GM21390 (cell line): ENCODE data around the gene HAX1.
"Not testable (repeated sequence)": the region's sequence is repeated elsewhere in the genome, so short reads cannot be mapped to it uniquely, and the experiment has no call there.

ENCODE experiments used
- ATAC-seq: cut with Tn5 transposase; IDR thresholded peaks from one replicate; pipeline ENCODE4 v1.9.1; 2021; ENCODE audit not compliant: unreplicated experiment

Gene HAX1

DNA sequence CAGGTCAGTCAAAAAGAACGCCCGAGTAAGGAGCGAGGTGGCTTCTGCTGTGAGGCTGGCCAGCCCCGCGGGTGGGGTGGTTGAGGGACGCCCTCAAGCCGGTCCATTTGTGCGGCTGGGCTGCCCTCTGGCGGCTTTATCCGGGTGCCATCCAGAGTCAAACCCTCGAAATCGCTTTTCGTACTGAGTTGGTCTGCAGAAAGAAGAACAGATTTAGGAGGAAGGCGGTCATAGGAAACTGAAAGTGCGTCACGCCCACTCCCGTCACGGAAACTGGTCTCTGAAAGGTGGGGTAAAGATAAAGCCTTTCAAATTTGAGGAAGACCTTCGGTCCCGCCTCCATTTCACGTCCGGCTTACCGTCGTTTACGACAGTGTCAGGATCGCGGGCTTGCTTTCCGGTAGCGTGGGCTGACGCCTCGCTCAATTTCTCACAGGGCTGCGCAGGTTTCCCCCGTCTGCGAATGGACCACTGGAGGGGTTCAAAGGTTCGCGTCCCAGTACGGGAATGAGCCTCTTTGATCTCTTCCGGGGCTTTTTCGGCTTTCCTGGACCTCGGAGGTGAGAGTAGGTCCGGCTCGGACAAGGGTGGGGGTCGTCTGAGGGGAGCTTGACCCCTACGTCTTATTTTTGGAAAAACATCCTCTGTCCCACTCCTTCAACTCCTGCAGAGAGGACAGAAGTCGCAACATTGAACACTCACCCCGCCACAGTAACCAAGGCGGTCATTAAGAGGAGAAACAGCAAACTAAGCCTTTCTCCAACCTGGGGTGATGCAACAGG lies at the start of gene HAX1:
TSS of gene HAX1 (plus strand) at position 413 of the 782 bp plus-strand sequence. CDS start at position 508, 95 bp downstream.
- ATAC-seq, result peak; percentile 86

DNA sequence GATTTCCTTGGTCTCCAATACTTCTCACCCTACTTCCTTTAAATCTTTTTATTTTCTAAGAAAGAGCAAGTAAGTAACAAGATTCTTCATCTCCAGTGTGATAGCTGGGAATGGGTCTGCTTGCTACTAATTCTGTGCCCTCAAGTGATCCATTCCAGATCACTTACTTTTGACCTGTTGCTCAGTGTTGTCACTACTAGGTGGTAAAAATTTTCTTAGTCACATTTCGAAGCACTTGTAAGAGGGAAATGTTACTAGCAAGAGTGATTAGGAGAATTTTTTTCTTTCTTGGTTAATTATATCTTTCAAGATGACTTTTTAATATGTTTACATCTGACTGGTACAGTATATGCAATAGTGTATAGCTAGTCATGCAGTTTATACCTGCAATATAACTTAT lies 49.5 kb upstream of the HAX1 start:
- no peak for ATAC-seq

DNA sequence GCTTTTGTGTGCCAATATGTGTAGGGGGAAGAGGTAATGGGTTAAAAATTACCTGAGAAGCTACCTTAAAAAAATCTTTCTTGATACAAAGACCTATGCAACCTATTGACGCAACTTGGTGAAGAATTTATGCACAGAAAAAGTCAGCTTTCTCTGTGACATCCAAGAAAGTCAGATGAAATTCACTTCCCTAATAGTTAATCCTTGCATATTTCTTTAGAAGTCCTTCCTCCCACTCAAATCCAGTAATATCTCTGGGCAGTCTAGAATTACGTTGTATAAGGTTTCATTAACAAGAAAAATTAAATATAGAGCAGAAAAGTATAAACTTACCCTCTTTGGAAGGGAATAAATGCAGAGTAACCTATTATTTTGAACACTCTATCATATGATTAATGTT lies 48.8 kb upstream of the HAX1 start:
- ATAC-seq, result no peak

- ATAC-seq, result no peak
Measured at GRCh38 chr1:154225370-154225769, 47.1 kb upstream of the HAX1 start.

DNA sequence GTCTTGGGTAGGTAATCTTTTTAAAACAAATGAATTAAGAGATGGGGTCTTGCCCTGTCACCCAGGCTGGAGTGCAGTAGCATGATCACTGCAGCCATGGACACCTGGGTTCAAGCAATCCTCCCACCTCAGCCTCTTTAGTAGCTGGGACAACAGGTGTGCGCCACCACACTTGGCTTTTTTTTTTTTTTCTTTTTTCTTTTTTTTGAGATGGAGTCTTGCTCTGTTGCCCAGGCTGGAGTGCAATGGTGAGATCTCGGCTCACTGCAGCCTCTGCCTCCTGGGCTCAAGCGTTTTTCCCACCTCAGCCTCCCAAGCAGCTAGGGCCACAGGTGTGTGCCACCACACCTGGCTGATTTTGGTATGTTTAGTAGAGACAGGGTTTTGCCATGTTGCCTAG lies 41.3 kb upstream of the HAX1 start:
- ATAC-seq, result not testable (repeated sequence)

DNA sequence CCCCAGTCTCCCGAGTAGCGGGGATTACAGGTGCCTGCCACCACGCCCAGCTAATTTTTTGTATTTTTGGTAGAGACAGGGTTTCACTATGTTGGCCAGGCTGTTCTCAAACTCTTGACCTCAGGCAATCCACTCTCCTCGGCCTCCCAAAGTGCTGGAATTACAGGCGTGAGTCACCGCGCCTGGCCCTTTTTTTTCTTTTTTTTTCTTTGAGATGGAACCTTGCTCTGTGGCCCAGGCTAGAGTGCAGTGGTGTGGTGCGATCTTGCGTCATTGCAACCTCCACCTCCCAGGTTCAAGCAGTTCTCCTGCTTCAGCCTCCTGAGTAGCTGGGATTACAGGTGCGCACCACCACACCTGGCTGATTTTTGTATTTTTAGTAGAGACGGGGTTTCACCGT lies 39.3 kb upstream of the HAX1 start:
- ATAC-seq, result not testable (repeated sequence)

- no peak for ATAC-seq
Measured at GRCh38 chr1:154236855-154237254, 35.6 kb upstream of the HAX1 start.

DNA sequence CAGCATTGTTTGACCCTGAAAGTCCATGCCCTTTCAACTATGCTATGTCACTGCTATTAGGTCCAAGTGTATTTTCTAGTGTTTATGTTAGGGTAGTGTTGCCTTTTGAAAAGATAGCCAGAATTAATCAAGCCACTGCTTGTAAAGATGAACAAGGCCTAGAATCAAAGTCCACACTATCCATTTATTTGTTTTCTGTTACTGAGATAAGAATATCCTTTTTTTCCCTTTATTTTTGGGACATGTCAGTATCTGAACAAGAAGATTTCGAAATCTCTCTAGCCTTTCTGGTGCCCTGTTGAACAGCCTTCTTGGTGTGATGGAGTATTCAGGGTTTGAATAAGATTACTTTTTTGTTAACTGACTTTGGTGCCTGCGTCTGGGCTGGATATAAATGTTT lies 35.0 kb upstream of the HAX1 start:
- ATAC-seq, result no peak

GRCh38 chr1:154237880-154238506 lies 34.4 kb upstream of the HAX1 start:
- ATAC-seq, result no peak

DNA sequence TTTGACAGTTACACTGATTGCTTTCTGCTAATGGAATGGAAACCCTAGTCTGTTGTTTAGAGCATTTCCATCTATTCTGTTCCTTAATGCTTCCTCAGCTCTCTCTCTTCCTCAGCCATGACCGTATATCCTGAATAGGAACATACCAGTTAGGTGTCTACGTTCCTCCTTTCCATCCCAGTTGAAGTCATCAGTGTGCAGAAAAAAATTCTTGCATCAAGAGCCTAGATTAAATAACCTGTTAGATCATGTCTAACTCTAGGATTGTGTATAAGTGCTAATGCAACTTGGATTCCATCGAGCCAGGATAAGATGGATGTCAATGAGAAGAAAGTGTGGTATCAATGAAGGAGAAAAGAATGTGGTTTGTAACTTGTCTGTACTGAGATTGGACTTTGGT lies 32.9 kb upstream of the HAX1 start:
- ATAC-seq, result no peak

- no peak for ATAC-seq
Measured at GRCh38 chr1:154240294-154240833, 32.1 kb upstream of the HAX1 start.

DNA sequence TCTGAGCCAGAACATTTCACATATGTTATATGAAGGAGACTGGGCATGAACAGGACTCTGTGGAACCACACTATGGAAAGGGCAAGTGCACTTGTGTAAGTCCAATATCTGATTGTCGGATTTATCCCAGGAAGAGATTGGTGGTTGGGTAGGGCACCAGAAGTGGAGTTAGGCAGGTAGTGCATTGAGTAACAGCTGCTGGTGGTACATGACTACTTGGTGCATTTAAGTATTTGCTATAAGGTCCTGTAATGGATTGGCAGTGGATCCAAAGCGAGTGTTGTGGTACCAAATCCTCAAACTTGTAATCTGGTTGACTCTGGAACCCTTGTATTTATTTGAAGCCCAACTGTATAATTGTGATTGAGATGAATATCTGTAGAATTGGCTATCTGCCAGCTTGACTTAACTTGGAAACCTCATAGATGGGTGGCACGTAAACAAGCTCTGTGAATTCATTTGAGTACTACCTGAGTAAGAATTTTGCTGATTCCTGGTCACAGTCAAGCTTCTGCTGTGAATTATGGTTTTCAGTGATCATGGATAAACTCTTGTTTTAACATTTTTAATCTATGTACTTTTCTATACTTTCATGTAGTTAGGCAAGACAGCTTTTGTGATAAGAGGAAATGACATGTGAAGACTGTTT lies 30.6 kb upstream of the HAX1 start:
- no peak for ATAC-seq

- no peak for ATAC-seq
Measured at GRCh38 chr1:154253671-154254070, 18.8 kb upstream of the HAX1 start.

DNA sequence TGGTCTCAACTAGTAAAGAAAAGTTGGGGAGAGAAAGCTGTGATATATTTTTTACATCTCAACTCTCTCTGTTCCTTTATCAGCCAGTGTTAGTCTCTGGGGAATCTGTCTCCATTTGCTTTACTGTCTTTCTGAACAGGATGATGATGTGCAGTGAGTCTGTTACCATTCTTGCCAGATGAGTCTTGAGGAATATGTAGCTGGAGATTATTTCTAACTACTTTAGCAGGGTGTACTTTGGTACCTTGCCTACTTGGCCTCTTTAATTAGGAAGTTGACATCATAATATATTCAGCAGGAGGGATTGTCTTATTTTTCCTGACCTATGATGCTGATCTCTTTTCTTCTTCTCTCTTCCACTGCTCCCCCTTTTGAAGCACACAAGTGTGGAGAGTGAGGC lies 15.7 kb upstream of the HAX1 start:
- no peak for ATAC-seq

- no peak for ATAC-seq
Measured at GRCh38 chr1:154258784-154259183, 13.6 kb upstream of the HAX1 start.

- ATAC-seq, result no peak
Measured at GRCh38 chr1:154260127-154260526, 12.3 kb upstream of the HAX1 start.

GRCh38 chr1:154263465-154264332 lies 8.7 kb upstream of the HAX1 start:
- ATAC-seq, result no peak

DNA sequence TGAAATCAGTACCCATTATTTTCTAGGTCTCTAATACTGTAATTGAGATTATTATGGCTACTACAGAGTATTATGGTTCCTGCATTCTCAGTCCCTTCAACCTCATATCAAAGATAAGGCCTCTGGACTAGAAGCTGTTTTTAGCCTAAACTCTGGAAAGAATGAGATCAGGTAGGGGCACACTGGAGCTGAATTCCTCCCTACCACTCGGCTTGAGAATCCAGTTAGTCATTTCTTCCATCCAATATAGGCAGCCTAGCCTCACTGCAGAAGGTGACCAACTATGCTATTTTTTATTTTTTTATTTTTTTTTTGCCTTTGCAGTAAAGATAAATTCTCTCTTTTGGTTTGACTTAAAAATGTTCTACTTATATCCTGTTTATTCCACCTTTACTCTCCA lies 8.0 kb upstream of the HAX1 start:
- ATAC-seq, result no peak

DNA sequence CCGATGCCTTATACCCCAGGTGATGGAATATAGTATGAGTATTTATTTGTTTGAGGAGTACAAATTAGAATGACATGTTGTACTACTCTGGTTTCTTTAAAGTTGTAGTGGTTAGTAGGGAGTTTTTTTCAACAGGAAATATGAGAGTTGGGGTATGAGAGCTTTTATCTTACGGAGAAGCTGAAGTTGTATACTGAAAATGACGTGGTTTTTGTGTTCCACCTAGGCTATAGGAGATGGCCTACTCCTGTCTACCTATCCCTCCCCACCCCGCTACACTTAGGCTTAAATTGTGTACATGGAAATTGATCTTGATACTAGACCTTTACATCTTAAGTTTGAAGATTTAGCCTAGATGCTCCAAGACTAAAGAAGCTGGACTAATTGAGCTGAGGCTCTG lies 6.8 kb upstream of the HAX1 start:
- no peak for ATAC-seq

DNA sequence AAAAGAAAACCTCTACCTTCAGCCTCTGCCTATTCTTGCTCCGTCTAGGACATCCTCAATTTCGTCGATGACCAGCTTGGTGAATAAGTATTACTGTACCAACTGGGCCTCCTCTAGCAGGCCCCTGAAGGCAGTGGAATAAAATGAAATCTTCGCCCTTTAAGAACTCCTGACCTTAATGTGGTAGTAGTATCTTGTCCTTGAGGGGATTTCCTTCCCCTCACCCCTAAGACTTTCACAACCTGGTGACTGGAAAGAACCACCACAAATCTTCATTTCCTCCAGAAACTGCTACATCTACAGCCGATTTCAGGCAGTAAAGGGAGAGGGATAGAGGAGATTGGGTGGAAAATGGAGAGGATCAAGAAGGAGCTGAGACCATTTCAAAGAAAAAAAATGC lies 1.6 kb upstream of the HAX1 start:
- no peak for ATAC-seq

DNA sequence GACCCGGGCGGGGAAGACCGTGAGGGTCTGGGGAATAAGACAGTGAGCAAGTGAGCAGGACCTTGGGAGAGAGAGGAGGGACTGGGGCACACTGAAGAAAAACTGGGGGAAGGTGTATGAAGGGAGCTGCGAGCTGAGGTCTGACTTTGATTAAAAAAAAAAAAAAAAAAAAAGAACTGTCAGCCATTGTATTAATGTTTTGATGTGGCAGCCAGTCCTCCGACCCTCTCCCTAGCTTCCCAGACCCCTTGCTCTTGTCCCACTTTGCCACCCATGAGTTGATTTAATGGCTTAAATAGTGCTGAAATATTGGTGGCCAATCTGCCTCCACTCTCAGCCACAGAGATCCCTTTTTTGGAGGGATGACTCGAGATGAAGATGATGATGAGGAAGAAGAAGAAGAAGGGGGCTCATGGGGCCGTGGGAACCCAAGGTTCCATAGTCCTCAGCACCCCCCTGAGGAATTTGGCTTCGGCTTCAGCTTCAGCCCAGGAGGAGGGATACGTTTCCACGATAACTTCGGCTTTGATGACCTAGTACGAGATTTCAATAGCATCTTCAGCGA lies 652 bp downstream of the HAX1 start:
- no peak for ATAC-seq
